HG03025 (cell line): ENCODE data around the gene SLC9A2.

Source experiments
- ATAC-seq: cut with Tn5 transposase; IDR thresholded peaks from one replicate; pipeline ENCODE4 v1.9.1; 2021; ENCODE audit warnings: mild to moderate bottlenecking, moderate library complexity; ENCODE audit not compliant: unreplicated experiment, low FRiP score

Gene SLC9A2

DNA sequence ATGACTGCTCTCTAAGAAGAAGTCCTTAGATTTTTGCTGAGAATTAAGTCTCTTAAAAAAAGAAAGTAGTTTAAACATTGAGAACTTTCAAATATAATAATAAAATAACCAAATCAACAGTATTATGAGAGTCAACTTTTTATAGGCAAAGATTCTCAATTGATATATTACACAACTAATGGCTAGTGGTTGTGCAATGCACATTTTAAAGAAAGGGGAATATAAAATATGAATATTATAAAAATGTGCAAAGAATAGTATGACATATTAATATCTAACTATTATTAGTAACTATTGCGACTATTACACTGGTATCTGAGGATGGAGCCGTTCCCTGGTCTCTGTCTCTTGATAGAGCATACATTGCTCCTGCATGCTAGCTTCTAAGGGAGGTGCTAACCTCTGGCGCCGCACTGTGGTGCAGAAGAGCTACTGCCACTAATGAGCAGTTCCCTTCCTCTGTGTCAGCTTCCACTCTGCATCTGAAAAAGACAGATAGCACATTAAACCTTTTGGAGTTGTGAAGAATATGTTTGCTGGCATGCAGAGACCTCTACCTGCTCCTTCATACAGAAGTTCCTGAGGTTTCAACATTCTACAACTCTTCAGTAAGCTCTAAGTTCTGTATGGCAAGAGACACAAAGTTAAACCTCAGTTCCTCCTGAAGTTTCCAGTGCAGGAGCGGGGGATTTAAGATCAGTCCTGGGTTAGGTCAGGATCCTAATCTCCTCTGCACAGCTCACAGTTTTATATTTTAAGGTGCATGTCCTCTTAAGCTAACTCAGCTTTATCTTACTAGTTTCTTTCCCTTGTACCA, 3.5 kb upstream of the SLC9A2 start:
- ATAC-seq: peak; percentile 86

DNA sequence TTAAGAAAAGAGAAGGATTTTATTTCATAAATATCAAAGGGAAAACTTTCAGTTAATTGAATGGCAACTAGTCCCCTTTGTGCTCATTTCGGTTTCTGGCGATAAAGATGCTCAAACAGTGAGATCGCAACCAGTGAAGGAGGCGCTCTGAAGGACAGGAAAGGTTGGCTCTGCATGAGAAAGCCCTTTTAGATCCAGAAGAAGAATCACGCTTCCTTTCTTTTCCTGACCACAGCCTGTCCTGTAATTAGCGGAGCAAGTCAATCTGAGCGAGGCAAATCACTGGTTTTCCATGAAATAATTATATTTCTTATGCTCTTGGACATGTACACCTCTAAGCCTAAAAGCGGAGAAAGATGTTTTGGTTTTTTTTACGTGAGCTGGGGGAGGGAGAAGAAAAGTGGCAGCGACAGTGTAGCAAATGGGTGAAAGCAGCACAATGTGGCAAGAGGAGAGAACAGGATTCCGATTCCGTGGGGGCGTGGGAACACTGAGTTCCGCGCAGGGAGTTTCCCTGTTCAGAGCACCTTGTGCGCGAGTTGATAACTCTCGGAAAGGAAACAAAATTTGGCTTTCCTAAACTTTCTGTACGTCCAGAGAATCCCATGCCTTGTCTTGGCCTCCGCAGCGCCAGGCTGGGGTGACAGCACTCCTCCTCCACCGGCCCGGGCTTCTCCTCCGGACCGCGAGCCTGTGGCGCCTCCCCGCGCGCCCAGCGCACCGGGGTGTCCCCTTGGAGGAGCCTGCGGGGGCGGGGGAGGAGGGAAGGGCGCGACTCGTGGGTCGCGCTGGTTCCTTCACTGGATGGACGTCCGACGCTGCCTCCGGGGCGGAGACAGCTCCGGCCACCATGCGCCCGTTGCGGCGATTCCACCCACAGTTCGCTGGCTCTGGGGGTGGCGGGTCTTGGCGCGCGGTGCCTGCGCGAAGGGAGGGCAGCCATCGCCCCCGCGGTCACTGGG, 620 bp upstream of the SLC9A2 start:
- no peak for ATAC-seq

DNA sequence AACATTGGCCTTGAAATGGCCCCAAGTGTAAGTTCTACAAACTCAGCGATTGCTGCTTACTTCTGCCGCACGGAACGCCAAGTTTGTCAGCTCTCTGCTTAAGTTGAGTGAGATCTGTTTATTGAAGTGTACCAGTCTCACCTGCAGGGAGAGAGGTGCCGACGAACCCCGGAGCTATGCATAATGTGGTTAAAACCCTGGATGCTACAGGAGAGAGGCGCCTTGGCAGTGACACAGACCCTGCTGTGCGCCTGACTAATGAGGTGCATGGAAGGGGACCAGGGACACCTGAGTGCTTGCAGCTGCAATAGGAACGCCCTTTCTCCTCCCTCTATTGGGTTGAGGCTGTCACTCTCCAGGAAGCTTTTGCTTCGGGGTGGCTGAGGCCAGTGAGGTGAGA, 979 bp downstream of the SLC9A2 start:
- ATAC-seq: no peak

DNA sequence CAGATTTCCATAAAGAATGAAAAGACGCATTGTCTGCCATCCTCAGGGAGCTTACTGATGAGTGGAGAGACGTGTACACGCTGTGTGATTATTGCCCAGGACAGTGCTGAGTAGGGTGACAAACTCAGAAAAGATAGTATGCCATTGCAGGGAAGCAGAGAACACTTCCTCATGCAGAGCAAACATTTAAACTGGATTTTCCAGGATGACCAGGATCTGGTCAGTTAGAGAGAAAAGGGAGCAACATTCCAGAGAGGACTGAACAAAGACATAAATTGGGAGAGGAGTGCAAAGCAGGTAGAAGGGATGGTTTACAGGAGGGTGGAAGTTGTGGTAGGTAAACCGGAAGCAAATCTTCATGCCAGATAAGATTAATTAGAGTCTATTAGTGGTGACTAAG, 2.3 kb downstream of the SLC9A2 start:
- ATAC-seq: no peak

DNA sequence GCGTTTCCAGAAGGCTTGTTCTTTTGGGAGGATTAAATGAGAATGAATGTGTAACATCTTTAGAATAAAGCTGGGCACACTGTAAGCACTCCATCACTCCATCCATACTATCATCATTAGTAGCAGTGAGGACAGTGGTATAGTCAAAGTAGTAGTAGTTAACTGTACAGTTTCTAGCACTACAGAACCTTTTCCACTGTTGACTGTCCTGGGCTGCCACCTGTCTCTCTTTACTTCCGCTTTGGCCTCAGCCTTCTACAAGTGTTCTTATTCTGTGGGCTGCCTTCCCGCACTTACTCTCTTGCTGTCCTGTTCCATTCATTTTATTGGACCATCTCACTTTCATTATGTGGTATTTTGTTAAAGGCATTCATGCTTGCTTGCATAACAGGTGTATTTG, 3.3 kb downstream of the SLC9A2 start:
- ATAC-seq: peak; percentile 53

DNA sequence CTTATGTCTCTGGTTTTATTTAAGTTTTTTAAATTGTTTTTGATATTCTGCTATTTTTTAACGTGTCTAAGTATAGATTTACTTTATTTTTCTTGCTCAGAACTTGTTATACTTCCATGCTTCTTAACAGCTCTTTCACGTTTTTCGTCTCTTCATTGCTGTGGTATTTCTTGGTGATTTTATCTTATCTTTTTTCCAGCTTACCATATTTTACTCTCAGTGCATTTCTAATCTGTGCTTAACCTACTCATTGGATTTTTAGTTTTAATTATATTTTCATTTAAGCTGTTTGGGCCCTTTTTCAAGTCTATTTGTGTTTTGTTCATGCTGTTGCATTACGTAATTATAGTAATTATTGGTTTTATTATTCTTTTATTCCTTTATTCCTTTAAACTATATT, 11.1 kb downstream of the SLC9A2 start:
- no peak for ATAC-seq

DNA sequence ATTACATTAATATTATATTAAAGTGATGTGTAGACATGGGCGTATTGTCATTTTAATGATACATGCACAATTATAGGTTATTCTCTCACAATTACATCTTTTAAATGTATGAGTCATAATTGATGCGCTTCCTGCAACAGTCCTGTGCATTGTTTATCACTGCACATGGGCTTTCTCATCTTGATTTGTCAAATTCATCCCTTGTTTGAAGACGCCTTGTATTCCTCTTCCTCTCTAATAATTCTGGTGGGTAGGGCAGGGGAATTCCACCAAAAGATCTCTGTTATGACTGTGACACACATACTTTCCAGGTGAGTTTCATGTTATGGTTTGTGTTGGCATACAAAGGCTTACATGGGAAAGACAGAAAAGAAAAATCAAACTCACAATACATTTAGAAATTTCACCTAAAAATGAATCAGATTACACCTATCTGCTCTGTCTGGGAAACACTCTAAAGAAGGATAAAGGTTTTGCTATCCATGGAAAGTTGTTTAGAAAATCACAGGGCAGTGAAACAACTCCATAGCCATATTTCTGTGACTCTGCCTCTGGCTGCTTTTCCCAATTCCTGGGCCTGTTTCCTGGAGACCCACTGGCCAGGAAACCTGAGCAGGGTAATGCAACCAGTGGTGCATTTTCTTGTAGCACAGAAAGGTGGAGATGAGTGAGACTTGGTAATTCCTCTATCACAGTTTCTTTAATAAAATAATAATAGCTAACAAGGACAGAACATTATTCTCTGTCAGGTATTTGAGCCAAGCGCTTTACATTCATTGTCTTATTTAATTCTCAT, 13.2 kb downstream of the SLC9A2 start:
- no peak for ATAC-seq

DNA sequence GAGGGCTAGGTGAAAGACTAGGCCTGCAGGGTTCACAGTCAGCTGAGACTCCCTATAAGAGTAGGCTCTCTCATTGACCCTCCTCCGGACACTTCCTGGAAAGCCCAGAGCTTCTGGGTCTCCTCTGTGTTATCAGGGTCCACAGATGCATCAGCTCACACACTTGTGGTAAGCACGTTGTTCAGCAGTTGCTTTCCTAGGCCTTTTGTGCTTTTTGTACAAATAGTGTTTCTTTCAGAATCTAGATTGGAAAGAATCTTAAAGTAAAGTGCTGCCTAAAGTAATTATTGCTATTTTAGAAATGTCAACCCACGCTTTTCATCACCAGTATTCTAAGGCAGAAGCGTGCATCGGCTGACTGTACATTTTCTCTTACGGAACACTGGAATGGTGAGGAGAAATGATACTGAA, 15.5 kb downstream of the SLC9A2 start:
- ATAC-seq: no peak

DNA sequence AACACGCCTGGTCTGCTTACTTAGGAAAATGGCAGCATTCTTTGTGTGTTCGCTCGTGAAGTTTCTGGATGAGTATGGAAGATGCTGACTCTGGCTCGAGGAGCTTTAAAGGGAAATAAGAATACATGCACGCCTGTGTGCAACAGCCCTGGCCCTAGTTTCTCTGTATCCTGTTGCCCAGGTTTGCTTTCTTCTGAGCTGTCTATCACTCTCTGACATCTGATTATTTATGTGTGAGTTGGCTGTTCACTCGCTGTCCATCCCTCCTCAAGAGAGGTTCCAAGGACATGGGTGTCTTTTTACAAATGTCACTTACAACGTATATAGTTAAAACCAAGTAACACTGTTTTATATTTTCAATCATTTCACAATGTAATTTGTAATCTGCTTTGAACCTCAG, 16.0 kb downstream of the SLC9A2 start:
- ATAC-seq: no peak

DNA sequence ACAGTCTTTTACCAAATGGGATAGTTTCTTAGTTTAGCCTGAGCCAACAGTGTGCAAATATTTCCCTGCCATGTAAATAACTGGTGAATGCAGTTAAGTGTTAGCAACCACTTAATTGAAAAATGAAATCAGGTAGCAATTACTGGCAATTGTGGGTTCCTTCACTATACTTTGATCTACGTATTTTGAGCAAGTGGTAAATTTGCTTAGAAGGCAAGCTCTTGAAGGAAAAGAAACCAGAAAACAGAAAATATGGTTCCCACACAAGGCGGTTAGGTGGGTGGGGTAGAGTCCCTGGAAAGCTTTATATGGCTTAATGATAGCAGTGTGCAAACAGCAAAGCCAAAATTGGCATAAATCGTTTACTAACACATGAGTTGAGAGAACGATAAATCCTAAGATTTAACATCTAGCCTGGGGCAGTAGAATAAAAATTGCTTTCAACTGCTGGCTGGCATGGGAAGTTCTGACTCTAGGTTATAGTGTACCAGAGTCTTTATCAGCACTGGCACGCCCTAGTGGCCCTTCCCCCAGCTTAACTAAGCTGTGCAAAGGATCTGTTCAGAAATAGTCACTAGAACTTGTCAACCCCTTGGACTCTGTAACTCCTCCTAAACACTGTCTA, 17.0 kb downstream of the SLC9A2 start:
- ATAC-seq: no peak

DNA sequence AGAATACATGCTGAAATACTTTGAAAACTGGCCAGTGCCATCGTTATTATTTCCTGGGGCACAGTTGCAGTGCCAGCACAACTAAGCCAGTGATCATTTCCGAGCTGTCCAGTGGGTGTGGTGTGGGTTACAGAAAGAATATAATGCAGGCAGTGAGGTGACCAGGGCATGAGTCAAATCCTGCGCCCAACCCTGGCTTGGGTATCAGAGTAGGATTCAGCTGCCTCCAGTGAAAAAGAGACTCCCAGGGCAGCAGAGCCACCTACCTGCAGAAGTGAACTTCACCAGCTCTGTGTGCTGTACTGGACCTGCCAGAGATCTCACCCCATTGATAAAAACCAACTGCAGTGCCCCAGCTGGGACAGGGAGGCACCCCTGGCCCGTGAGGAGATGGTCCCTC, 18.0 kb downstream of the SLC9A2 start:
- ATAC-seq: no peak

DNA sequence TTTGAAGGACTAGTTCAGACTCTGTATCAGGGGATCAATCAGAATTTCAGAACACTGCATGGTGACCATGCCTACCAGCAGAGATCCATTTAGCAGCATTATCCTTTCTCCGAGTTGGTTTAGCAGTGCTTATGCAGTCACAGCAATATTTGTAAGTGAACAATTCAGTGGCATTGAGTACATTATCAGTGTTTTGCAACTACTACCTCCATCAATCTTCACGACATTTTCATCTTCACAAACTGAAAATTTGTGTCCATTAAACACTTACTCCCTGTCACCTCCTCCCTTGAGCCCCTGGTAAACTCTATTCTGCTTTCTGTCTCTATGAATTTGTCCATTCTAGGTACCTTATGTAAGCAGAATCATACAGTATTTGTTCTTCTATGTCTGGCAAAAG, 20.1 kb downstream of the SLC9A2 start:
- ATAC-seq: no peak

DNA sequence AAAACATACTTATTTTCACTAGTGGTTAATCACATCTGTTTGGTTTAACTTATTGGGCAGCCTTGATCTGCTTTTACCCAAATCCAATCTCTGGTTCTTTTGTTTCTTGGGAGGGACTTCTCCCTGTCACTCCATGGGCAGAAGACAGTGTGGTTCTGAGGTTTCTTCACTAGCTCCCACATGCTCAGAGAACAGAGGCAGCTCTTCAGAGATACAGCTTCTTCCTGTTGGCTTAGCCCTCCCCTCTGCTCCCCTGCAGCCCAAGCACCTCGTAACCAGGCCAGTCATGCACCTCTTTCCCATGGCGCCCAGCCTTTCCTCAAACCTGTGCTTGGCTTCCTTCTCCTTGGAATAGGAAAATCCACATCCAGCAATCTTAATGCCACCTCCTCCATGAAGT, 32.8 kb downstream of the SLC9A2 start:
- no peak for ATAC-seq

DNA sequence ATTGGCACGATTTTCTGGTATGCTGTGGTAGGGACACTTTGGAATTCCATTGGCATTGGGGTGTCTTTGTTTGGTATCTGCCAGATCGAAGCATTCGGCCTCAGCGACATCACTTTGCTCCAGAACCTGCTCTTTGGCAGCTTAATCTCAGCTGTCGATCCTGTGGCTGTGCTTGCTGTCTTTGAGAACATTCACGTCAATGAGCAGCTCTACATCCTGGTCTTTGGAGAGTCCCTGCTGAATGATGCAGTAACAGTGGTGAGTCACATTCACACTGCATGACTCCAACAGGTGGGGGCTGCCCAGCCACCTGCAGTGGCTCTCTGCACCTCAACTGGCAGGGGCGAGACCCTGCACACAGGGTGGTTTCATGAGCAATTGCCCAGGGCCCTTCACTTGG, 38.4 kb downstream of the SLC9A2 start:
- no peak for ATAC-seq

DNA sequence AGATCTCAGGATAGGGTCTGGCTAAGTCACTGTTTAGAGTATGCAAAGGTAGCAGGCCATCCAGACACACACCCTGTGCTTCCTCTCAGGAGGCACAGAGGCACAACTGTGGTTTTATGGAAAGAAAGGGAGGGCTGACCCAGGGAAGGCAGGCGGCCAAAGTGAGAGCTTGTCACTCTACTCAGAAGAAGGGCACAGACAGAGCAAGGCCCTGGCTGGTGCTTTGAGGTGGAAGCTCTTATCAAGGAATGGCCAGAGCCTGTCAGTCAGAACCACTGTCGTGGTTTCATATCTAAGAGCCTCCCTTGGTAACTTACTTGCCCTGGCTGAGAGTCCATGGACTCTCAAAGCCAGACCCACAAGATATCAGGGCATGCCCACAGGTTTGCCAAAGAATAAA, 40.7 kb downstream of the SLC9A2 start:
- ATAC-seq: no peak

DNA sequence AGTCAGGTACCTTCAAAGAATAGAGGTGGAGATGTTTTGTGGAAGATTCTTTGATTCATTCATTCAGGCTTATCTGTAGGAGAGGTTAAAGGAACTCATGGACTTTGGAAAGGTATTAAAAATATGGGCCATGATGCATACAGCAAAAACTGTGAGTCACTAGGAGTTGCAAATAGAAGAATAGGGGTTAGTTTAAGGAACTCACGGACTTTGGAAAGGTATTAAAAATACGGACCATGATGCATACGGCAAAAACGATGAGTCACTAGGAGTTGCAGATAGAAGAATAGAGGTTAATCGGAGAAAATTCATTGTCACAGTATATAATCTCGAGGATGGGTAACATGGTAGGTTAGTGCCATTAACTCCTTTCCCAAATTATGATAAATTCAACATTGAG, 41.2 kb downstream of the SLC9A2 start:
- ATAC-seq: no peak

DNA sequence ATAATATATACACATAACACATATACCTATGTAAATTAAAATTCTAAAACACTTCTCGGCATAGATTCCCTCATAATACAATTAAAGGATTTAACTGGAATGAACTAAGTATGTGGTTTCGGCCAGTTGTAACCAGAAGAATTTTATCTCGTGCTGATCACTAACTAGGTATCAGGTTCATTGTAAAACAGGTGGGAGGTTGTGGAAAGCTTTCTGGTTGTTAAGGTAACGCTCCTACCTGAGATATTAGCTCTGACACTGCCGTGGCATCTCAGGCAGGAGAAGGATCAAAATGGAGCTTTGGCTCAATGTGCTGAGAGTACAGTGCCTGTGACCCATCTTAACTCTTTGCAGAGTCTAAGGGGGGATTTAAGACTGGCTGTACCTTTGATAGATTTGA, 42.5 kb downstream of the SLC9A2 start:
- no peak for ATAC-seq

DNA sequence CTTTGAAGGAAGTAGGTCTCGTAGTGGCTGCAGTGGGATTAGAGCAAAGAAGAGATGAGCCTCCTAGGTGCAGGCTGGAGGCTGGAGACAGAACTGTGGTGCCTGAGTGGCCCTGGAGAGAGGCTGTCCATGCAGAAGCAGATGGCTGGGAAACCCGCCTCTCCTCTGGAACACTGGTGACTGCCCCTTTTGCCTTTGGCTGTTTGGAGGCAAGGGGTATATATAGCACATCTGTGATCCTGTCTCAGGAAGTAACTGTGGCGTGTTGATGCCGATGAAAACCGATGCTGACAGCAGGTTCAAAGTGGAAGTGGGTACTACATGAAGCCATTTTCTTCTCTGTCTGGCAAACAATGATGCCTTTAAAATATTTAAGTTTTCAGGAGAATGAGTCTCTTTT, 43.5 kb downstream of the SLC9A2 start:
- ATAC-seq: no peak

DNA sequence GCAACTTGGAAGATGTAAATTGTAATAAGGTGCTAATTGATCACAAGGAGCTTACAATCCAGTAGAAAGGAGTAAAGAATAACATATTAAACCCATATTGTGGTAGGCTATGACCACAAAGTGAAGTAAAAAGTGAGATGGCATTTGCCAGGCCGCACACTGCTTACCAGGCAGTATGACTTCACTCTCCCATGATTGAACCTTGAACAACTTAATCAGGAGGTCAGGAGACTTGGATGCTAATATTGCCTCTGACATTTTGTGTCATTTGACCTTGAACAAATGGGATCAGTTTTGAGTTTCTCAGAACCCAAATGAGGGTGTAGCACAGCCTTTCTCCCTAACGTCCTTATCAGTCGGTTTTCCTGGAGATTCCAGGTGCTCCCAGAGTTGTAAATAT, 44.0 kb downstream of the SLC9A2 start:
- no peak for ATAC-seq

DNA sequence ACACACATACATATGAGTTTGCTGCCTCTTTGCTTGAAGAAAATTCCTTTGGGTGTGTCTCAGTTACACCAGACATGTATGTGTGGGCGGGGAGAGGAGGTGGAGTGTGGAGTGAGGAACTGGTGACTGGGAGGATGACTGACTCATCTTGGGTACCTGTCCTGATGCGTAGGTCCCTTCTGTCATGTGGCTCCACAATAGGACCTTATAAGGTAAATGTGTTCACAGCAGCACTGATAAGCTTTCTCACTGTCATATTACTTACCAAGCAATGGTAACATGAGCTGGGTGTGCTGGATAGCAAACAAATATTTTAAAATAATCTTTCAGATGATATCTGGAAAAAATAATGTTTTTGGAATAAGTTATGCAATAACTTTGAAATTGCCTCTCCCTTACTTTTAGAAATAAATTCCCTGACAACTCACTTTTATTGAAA, 45.1 kb downstream of the SLC9A2 start:
- ATAC-seq: no peak
